ENCODE data around the gene TRAP1.

- TF ChIP-seq RXRA (IDR thresholded peaks at IDR 0.05), result peak; percentile 98 to 99
- peak; percentile 59 for TF ChIP-seq TAF1 (conservative IDR thresholded peaks at IDR 0.05)
- no peak for TF ChIP-seq CTCF (IDR thresholded peaks at IDR 0.05; ENCODE audit: low read depth, low read length, missing input control)
- TF ChIP-seq EGR1 (IDR thresholded peaks at IDR 0.05; ENCODE audit: low read depth in 2 of 2), result peak; percentile 23 to 60
- TF ChIP-seq GABPA (IDR thresholded peaks at IDR 0.05 in 1 of 2, conservative IDR thresholded peaks at IDR 0.05 in 1 of 2), result peak in 1 of 2 donors; percentile 76
Observed at GRCh38 chr16:3695610-3696369, 21.5 kb downstream of the TRAP1 start.

All from liver (tissue), 3 donors.